ENCODE data around the gene SOD3. TPM values are rescaled to one million over a fixed set of nuclear protein-coding genes. Genes with fewer than 3 reads are reported as not detected.

The SOD3 gene
- total and polyA plus RNA-seq, 2 of the 4 experiments (the other 2 are of a cell fraction) = 0.36 to 5.8 TPM

DNA sequence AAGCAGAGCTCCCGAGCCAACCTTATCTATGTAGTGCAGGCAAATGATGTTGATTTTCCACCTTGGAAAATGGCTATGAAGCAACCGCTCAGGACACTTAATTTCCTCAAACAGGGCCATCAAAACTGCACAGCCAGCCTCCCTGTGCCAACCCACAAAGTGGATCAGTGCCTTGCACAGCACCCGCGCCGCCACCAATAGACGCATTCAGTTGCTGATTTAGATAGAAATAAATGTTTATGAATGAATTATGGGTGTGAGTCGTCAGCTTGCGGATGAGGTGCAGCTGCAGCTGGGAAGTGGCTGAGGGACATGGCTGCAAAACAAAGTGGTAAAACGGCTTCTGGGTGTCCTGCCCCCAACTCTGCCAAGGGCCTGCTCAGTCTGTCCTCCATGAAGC is 47.0 kb downstream of the SOD3 start:
- H4K8ac ChIP-seq (ENCODE audit: low read depth in 2 of 2, low read length in 2 of 2) = no peak overlapping the region

More for the DNA sequence above, 47.0 kb downstream of the SOD3 start:
- Histone ChIP-seq H3K18ac (ENCODE audit: low read depth, low read length) (no peak overlapping the region), H3K4ac (ENCODE audit: low read depth, low read length) (no peak overlapping the region), H3K23ac (ENCODE audit: low read depth, low read length) (no peak overlapping the region), H2BK120ac (ENCODE audit: low read depth, low read length) (no peak overlapping the region), H3K9me1 (ENCODE audit: insufficient read depth, low read length) (0 out of 2 replicates have a peak, but pooled peaks cover 7% of the 10 kb centered on the region), H4K20me1 (ENCODE audit: insufficient read depth, low read length) (no peaks in the 10 kb centered on the region), H3K36me3 (ENCODE audit: control insufficient read depth, insufficient read depth, low read length) (peaks cover 4% of the 10 kb centered on the region; the same call in 1 of the 2 replicates), H3K9me3 (ENCODE audit: control insufficient read depth, insufficient read depth, low read length) (no peaks in the 10 kb centered on the region; the same call in 1 of the 2 replicates), H2BK15ac (ENCODE audit: low read depth, low read length) (no peak overlapping the region), H3K4me1 (ENCODE audit: control insufficient read depth, insufficient read depth, low read length) (peaks cover 2% of the 10 kb centered on the region; the same call in 1 of the 2 replicates), H2AK5ac (ENCODE audit: low read depth, low read length) (no peak overlapping the region), H3K4me3 (ENCODE audit: insufficient read depth, low read depth, low read length) (no peak overlapping the region), H4K91ac (ENCODE audit: insufficient read depth, low read depth, low read length) (no peak overlapping the region), H3K9ac (ENCODE audit: low read depth, low read length) (no peak overlapping the region), H3K14ac (replicated peaks; ENCODE audit: low read depth, low read length) (no peak overlapping the region), H3K4me2 (ENCODE audit: low read depth, low read length) (no peak overlapping the region), H3K27me3 (ENCODE audit: control insufficient read depth, insufficient read depth, low read length) (no peaks in the 10 kb centered on the region), H2AFZ (replicated peaks; ENCODE audit: low read length, poor library complexity) (no peak overlapping the region), H2BK5ac (ENCODE audit: low read depth, low read length, poor library complexity, severe bottlenecking) (no peak overlapping the region), H3K27ac (ENCODE audit: insufficient read depth, low read length) (no peak overlapping the region), H2AK9ac (replicated peaks; ENCODE audit: low read depth, low read length, poor library complexity) (no peak overlapping the region), H3K79me1 (ENCODE audit: low read depth in 1 of 2, low read length in 2 of 2) (no peaks in the 10 kb centered on the region; a peak in 1 of 4 replicates), H3K56ac (ENCODE audit: extremely low read depth, insufficient read depth, low read length) (no peak overlapping the region), H4K5ac (ENCODE audit: low read depth, low read length) (no peak overlapping the region), H2BK20ac (ENCODE audit: low read depth, low read length) (no peak overlapping the region)
- no peak for ATAC-seq (ENCODE audit: low read depth)
- intact Hi-C loops (cut with micrococcal nuclease) (no loop called here), in situ Hi-C loops (cut with MboI; ENCODE audit: low sequenced_read_pairs) (no loop called here), dilution Hi-C loops (cut with HindIII; ENCODE audit: low sequenced_read_pairs, unreplicated experiment) (no loop called here)
- ChIA-PET CTCF (interaction anchor here (0.7 kb wide), 1 partner anchor 16 kb away, joined by 3 read pairs; no protein-coding TSS in a partner anchor), POLR2A (ENCODE audit: unreplicated experiment) (interaction anchor here (0.5 kb wide), 1 partner anchor 914 kb away, joined by 6 read pairs; no protein-coding TSS in a partner anchor)
- no peak for TF ChIP-seq RCOR1 (IDR thresholded peaks at IDR 0.05; ENCODE audit: insufficient replicate concordance, low read length)
- TF ChIP-seq, protein P1, sequence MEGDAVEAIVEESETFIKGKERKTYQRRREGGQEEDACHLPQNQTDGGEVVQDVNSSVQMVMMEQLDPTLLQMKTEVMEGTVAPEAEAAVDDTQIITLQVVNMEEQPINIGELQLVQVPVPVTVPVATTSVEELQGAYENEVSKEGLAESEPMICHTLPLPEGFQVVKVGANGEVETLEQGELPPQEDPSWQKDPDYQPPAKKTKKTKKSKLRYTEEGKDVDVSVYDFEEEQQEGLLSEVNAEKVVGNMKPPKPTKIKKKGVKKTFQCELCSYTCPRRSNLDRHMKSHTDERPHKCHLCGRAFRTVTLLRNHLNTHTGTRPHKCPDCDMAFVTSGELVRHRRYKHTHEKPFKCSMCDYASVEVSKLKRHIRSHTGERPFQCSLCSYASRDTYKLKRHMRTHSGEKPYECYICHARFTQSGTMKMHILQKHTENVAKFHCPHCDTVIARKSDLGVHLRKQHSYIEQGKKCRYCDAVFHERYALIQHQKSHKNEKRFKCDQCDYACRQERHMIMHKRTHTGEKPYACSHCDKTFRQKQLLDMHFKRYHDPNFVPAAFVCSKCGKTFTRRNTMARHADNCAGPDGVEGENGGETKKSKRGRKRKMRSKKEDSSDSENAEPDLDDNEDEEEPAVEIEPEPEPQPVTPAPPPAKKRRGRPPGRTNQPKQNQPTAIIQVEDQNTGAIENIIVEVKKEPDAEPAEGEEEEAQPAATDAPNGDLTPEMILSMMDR (conservative IDR thresholded peaks at IDR 0.05; ENCODE audit: low read depth, low read length) = no peak
- no peak for TF ChIP-seq MAFK (IDR thresholded peaks at IDR 0.05; ENCODE audit: low read depth, low read length)
- TF ChIP-seq, protein P2, sequence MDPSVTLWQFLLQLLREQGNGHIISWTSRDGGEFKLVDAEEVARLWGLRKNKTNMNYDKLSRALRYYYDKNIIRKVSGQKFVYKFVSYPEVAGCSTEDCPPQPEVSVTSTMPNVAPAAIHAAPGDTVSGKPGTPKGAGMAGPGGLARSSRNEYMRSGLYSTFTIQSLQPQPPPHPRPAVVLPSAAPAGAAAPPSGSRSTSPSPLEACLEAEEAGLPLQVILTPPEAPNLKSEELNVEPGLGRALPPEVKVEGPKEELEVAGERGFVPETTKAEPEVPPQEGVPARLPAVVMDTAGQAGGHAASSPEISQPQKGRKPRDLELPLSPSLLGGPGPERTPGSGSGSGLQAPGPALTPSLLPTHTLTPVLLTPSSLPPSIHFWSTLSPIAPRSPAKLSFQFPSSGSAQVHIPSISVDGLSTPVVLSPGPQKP (IDR thresholded peaks at IDR 0.05; ENCODE audit: borderline replicate concordance, low read depth, low read length) = no peak
- no peak for TF ChIP-seq RAD21 (IDR thresholded peaks at IDR 0.05; ENCODE audit: low read length)
- TF ChIP-seq, protein P3, sequence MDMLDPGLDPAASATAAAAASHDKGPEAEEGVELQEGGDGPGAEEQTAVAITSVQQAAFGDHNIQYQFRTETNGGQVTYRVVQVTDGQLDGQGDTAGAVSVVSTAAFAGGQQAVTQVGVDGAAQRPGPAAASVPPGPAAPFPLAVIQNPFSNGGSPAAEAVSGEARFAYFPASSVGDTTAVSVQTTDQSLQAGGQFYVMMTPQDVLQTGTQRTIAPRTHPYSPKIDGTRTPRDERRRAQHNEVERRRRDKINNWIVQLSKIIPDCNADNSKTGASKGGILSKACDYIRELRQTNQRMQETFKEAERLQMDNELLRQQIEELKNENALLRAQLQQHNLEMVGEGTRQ (IDR thresholded peaks at IDR 0.05; ENCODE audit: low read depth, low read length) = no peak
- TF ChIP-seq RFX5 (IDR thresholded peaks at IDR 0.05; ENCODE audit: low read depth, low read length) = no peak
- TF ChIP-seq FOS (IDR thresholded peaks at IDR 0.05; ENCODE audit: low read depth, low read length) = no peak
- no peak for TF ChIP-seq CHD1 (IDR thresholded peaks at IDR 0.05; ENCODE audit: low read depth, low read length)
- no peak for TF ChIP-seq CEBPB (IDR thresholded peaks at IDR 0.05; ENCODE audit: low read depth, low read length)
- TF ChIP-seq SMC3 (IDR thresholded peaks at IDR 0.05; ENCODE audit: low read depth, low read length) = no peak
- no peak for TF ChIP-seq MAZ (IDR thresholded peaks at IDR 0.05; ENCODE audit: borderline replicate concordance, low read depth, low read length)
- no peak for TF ChIP-seq NFE2L2 (IDR thresholded peaks at IDR 0.05; ENCODE audit: low read depth, low read length)
- TF ChIP-seq POLR2A (IDR thresholded peaks at IDR 0.05; ENCODE audit: low read depth, low read length) = no peak
- TF ChIP-seq BHLHE40 (IDR thresholded peaks at IDR 0.05; ENCODE audit: low read depth, low read length) = no peak
- TF ChIP-seq MXI1 (IDR thresholded peaks at IDR 0.05; ENCODE audit: borderline replicate concordance, low read depth, low read length) = no peak
- no TSS peak for BruUV-seq (replicated peaks)
- DNase-seq = peak; percentile 11
- 52% methylated on average over 2 of the region's 9 CpGs; no CpG with 5 or more reads in 1 of the 2 experiments for WGBS, 2 experiments (ENCODE audit: extremely low coverage in 2 of 2, insufficient read length in 1 of 2)
